Peyer's patch (tissue), 4 donors: ENCODE data around the gene CLEC16A. TPM values are rescaled to one million over a fixed set of nuclear protein-coding genes. Genes with fewer than 3 reads are reported as not detected.
"Not testable (repeated sequence)": the region's sequence is repeated elsewhere in the genome, so short reads cannot be mapped to it uniquely, and the experiment has no call there.

Source experiments
- DNase-seq, 3 donors: peaks; one replicate each; pipeline ENCODE4 v3.0.0-alpha.2; 2017 to 2019
- H3K27ac ChIP-seq, 4 donors: fragments of 200-600 bp; sonication (generic); one replicate each; pipeline ENCODE4 v1.5.1; 2016 to 2019
- H3K27me3 ChIP-seq, 2 donors: fragments of 200-600 bp; sonication (generic); one replicate each; pipeline ENCODE4 v1.5.1; 2019
- H3K36me3 ChIP-seq, 3 donors: fragments of 200-600 bp; sonication (generic); one replicate each; pipeline ENCODE4 v1.5.1; 2016 to 2019
- H3K4me1 ChIP-seq, 4 donors: fragments of 200-600 bp; sonication (generic); one replicate each; pipeline ENCODE4 v1.5.1; 2016 to 2019
- H3K4me3 ChIP-seq, 4 donors: fragments of 200-600 bp; sonication (generic); 1 replicate in 3 of 4; 2 replicates in 1 of 4; pipeline ENCODE4 v1.5.1; 2016 to 2019; ENCODE audit warnings: mild to moderate bottlenecking in 1 of 4
- H3K9me3 ChIP-seq, 4 donors: fragments of 200-600 bp; sonication (generic); one replicate each; pipeline ENCODE4 v1.5.1; 2016 to 2019; ENCODE audit warnings: mild to moderate bottlenecking in 1 of 4
- POLR2A ChIP-seq, 2 donors: fragments of 450-650 bp; IDR thresholded peaks; one replicate each; pipeline ENCODE4 v1.5.1; 2017; ENCODE audit warnings: antibody characterized with exemption in 2 of 2, mild to moderate bottlenecking in 2 of 2, moderate library complexity in 2 of 2
- total RNA-seq, 4 donors: library from RNA; depleted of rRNA; stranded (reverse); fragments of >200 nt; gene quantifications; one replicate each; pipeline ENCODE4 v1.1.0, GENCODE V29; 2016
- TF ChIP-seq, protein P1 (sequence below), 6 experiments: fragments of 450-650 bp in 4 of 6; fragments of 200-600 bp in 2 of 6; sonication (generic) in 1 of 6; IDR thresholded peaks; one replicate each; pipeline ENCODE4 v1.5.1; 2017 to 2019; ENCODE audit warnings: antibody characterized with exemption in 6 of 6, mild to moderate bottlenecking in 3 of 6, moderate library complexity in 1 of 6

The CLEC16A gene
- total RNA-seq, 4 donors from 2014 or later: 37.8 to 139 (median 64.3) TPM

DNA sequence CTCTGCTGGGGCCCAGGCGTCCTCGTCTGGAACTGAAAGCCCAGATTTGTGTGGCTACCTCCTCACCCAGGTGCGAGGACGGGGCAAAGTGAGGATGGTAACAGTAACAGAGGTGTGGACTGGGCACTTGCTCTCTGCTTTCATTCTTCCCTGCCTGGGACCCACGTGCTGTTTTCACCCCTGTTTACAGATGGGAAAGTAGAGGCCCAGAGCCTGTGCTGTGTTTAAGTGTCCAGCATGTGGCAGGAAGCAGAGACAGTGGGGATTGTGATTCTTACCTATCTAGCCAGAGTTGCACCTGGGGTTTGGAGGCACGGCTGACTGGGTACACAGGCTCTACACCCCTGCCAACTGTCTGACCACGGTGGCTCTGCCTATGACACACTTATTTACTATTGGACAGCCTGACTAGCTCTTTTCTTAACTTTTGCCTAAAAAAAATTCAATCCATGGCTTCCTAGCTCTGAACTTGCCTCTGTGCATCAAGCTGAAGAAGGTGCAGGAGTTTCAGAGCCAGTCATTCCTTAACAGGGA, 155.4 kb downstream of the CLEC16A start:
- Histone ChIP-seq H3K9me3 (no peaks in the 10 kb centered on the region), H3K4me1 (peaks cover 0 to 38% (median 15%) of the 10 kb centered on the region in 4 donors), H3K4me3 (no peak overlapping the region), H3K36me3 (no peaks in the 10 kb centered on the region), H3K27me3 (no peaks in the 10 kb centered on the region), H3K27ac (peak overlapping the region; percentile 20 to 49 (median 40))
- peak in 2 of 3 donors; percentile 34 to 47 for DNase-seq
- TF ChIP-seq, protein P1, sequence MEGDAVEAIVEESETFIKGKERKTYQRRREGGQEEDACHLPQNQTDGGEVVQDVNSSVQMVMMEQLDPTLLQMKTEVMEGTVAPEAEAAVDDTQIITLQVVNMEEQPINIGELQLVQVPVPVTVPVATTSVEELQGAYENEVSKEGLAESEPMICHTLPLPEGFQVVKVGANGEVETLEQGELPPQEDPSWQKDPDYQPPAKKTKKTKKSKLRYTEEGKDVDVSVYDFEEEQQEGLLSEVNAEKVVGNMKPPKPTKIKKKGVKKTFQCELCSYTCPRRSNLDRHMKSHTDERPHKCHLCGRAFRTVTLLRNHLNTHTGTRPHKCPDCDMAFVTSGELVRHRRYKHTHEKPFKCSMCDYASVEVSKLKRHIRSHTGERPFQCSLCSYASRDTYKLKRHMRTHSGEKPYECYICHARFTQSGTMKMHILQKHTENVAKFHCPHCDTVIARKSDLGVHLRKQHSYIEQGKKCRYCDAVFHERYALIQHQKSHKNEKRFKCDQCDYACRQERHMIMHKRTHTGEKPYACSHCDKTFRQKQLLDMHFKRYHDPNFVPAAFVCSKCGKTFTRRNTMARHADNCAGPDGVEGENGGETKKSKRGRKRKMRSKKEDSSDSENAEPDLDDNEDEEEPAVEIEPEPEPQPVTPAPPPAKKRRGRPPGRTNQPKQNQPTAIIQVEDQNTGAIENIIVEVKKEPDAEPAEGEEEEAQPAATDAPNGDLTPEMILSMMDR (IDR thresholded peaks at IDR 0.05): no peak
- TF ChIP-seq POLR2A (IDR thresholded peaks at IDR 0.05): no peak

DNA sequence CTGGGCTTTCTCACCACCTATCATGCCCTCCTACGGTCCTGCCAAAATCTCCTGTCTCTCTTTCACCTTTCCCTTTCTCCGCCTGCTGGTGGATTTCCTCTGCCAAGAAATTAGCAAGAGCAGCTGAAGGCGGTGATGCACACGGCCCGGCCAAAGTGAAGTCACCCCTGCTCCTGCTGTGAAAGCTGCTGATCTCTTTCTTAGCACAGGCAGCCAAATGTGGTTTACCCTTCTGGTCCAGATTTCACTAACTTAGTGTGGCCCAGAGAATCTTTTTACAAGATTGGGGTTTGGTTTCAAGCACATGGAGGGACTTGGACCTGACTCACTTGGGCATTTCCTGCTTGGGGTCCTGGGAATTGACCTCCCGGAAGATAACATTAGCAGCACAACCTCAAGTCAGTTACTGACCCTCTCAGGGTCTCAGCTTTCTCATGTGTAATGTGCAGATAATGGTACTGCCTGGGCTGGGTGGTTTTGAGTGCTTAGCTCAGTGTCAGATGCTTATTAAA, 155.9 kb downstream of the CLEC16A start:
- no peaks in the 10 kb centered on the region for H3K36me3 ChIP-seq
- TF ChIP-seq, protein P1 (IDR thresholded peaks at IDR 0.05): peak in 1 of 6 experiments; percentile 16
- TF ChIP-seq POLR2A (IDR thresholded peaks at IDR 0.05): no peak
- no peak overlapping the region for H3K4me3 ChIP-seq
- peak overlapping the region; percentile 20 to 49 (median 40) for H3K27ac ChIP-seq
- no peaks in the 10 kb centered on the region for H3K27me3 ChIP-seq
- DNase-seq: peak; percentile 30 to 65 (median 49)
- H3K9me3 ChIP-seq: no peaks in the 10 kb centered on the region
- H3K4me1 ChIP-seq: peaks cover 0 to 43% (median 17%) of the 10 kb centered on the region in 4 donors

DNA sequence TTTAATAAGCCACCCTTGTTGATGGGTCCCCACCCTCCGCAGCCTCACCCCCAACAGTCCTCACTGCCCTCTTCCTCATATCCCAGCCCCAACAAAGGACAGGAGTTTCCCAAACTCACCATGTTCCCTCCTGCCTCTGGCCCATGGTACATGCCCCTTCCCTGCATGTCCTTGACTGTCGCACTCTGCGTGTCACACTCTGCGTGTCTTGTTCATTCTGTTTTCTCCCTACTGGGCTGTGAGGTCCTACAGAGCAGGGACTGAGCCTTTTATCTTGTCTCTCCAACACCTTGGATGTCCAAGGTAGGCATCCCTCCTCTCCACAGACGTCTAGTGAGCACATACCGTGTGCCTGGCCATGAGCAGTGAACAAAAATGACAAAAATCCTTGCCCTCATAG, 156.9 kb downstream of the CLEC16A start:
- TF ChIP-seq, protein P1 (IDR thresholded peaks at IDR 0.05): no peak
- TF ChIP-seq POLR2A (IDR thresholded peaks at IDR 0.05): no peak
- Histone ChIP-seq H3K4me3 (no peak overlapping the region), H3K27me3 (no peaks in the 10 kb centered on the region), H3K27ac (peak overlapping the region in 1 of 4 donors; percentile 46), H3K9me3 (no peaks in the 10 kb centered on the region), H3K4me1 (peaks cover 0 to 51% (median 22%) of the 10 kb centered on the region in 4 donors), H3K36me3 (no peaks in the 10 kb centered on the region)
- peak in 1 of 3 donors; percentile 55 for DNase-seq

DNA sequence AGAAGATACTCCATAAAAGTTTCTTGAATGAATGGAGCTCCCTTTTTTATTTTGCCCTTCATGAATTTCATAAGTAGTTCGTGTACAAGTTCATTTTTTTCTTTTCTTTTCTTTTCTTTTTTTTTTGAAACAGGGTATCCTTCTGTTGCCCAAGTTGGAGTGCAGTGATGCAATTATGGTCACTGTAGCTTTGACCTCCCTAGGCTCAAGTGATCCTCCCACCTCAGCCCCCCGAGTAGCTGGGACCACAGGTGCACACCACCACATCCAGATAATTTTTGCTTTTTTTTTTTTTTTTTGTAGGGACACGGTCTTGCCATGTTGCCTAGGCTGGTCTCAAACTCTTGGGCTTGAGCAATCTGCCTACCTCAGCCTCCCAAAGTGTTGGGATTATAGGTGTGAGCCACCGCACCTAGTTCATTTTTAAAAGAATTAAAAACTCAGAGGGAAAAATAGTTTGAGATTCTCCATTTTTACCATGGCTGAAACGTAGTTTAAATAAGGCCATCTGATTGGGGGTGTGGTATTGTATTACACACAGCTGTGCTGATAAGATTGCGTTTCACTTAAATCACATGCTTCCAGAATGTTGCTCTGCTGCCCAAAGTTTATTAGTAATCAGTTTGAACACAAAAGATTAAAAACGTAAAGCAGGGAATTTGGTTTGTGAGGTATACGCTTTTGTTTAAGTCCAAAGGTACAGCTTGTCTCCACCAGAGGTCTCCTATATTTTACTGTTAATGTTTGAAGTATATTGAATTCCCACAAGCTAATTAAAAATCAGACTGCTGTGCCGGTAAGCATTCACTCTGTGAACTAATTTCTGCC, 157.5 kb downstream of the CLEC16A start:
- Histone ChIP-seq H3K27ac (peak overlapping the region in 2 of 4 donors; percentile 16 to 46), H3K4me3 (no peak overlapping the region), H3K4me1 (peaks cover 0 to 51% (median 22%) of the 10 kb centered on the region in 4 donors), H3K27me3 (no peaks in the 10 kb centered on the region), H3K36me3 (no peaks in the 10 kb centered on the region), H3K9me3 (no peaks in the 10 kb centered on the region)
- TF ChIP-seq, protein P1 (IDR thresholded peaks at IDR 0.05): peak in 3 of 6 experiments; percentile 21 to 31 (median 21)
- TF ChIP-seq POLR2A (IDR thresholded peaks at IDR 0.05): no peak
- peak in 1 of 3 donors; percentile 10 for DNase-seq

DNA sequence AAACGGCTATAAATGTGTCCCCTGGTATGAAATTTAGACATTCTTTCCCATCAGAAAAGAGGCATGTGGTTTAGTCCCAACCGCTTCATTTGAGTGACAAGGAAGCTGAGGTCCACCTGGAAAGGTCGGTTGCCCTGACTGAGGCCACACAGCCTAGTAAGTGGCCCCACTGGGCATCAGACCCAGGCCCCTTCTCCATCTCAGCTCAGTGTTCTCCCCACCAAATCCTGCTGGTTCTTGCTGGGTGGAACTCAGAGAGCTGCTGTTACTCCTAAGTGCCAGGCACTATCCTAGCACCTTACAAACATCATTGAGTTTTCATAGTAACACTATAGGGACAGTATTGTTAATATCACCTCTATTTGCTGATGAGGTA, 158.1 kb downstream of the CLEC16A start:
- H3K27ac ChIP-seq: peak overlapping the region in 2 of 4 donors; percentile 16 to 41
- no peaks in the 10 kb centered on the region for H3K36me3 ChIP-seq
- DNase-seq: peak in 1 of 3 donors; percentile 35
- H3K4me1 ChIP-seq: peaks cover 0 to 51% (median 22%) of the 10 kb centered on the region in 4 donors
- H3K9me3 ChIP-seq: no peaks in the 10 kb centered on the region
- no peak overlapping the region for H3K4me3 ChIP-seq
- no peaks in the 10 kb centered on the region for H3K27me3 ChIP-seq
- TF ChIP-seq, protein P1 (IDR thresholded peaks at IDR 0.05): no peak
- no peak for TF ChIP-seq POLR2A (IDR thresholded peaks at IDR 0.05)

DNA sequence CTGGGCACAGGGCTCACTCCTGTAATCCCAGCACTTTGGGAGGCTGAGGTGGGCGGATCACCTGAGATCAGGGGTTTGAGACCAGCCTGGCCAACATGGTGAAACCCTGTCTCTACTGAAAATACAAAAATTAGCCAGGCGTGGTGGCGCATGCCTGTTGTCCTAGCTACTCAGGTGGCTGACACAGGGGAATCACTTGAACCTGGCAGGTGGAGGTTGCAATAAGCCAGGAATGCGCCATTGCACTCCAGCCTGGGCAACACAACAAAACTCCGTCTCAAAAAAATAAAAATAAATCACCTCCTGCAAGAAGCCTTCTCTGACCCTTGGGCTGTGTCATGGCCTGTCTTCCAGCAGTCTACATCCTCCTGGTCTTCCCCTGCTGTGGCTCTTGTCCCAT, 158.9 kb downstream of the CLEC16A start:
- not testable (repeated sequence) for H3K27me3 ChIP-seq, H3K36me3 ChIP-seq, H3K9me3 ChIP-seq, H3K27ac ChIP-seq, H3K4me3 ChIP-seq
- peak in 1 of 3 donors; percentile 11 for DNase-seq
- H3K4me1 ChIP-seq: peaks cover 0 to 51% (median 22%) of the 10 kb centered on the region in 4 donors
